ENCODE measurements around the gene FXYD2.

Gene FXYD2

GRCh38 chr11:117834838-117835443 lies 10.4 kb upstream of the FXYD2 start:
- no peak for FAIRE-seq

GRCh38 chr11:117834068-117834810 lies 9.7 kb upstream of the FXYD2 start:
- no peak for FAIRE-seq

DNA sequence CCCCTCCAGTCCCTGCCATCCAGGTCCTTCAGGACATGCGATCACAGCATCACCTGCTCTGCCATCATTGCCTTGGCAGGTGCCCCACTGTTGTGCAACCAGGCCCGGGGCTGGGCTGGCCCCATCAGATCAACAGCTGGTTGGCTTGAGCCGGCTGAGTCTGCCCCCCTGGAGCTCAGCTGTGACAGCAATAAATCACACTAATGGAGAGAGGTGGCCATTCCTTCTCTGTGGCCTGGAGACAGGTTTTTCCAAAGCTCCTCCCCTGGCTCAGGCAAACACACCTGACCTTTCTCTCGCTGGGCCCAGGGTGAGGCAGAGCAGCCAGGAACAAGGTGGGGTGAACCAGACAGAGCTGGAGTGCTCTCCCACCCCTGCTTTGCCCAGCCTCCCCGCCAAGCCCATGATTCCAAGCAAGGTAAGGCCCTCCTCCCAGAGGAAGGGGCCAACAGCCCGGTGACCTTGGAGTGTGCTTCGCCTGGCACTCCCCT lies 8.9 kb upstream of the FXYD2 start:
- no peak for FAIRE-seq

DNA sequence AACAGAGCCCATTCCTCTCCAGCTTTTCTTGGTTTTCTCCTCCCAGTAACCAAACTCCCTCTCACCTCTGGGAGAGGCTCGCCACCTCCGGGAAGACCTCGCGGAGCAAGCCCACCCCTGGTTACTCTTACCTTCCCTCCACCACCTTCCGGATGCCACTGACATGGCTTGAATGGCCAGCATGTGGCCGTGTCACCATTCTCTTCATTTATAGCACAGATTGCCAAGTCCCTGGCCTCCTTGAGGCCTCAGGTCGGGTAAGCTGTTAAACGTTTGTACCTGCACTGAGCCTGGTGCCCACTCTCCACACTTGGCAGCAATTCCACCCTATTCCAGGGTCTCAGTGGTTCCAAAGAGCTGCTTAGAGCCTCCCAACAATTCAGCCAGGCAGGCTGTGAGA lies 8.0 kb upstream of the FXYD2 start:
- no peak for FAIRE-seq

DNA sequence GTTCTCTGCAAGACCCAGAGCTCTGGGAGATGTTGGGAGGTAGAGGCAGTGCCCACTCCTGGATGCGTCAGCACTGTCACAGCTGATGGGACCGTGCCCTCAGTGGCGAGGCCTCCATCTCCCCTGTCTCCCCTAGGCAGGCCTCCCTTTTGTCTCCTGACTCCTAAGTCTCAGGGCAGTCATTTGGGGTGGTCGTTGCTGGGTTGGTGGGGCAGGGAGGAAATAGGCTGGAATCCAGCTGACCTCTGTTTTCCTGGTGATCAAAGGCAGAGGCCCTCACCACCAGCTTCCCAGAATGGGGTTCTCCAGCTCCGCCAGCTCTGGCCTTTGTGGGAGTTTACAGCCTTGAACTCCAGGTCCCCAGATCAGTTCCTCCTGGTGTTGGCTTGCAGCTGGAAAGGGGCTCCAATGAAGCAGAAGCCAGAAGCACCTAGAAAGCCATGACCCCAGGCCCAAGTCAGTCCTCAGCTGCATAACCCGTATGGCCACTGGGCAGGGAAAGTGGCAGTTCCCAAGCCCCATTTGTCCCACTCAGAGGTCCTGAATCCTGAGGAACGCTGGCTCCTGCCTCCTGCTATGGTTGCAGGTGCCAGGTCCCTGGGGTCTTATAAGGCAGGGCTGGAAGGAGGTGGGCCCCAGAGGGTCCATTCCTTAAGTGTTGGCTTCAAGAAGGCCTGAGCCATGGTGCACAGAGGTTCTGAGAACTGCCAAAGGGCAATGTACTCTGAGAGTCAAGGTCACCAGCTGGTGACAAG lies 7.3 kb upstream of the FXYD2 start:
- no peak for FAIRE-seq

- FAIRE-seq = no peak
These were observed 6.3 kb upstream of the FXYD2 start for GRCh38 chr11:117830674-117831351.

- no peak for FAIRE-seq
These were observed 5.5 kb upstream of the FXYD2 start for GRCh38 chr11:117830072-117830471.

- FAIRE-seq = no peak
These were observed 4.8 kb upstream of the FXYD2 start for GRCh38 chr11:117829369-117829725.

DNA sequence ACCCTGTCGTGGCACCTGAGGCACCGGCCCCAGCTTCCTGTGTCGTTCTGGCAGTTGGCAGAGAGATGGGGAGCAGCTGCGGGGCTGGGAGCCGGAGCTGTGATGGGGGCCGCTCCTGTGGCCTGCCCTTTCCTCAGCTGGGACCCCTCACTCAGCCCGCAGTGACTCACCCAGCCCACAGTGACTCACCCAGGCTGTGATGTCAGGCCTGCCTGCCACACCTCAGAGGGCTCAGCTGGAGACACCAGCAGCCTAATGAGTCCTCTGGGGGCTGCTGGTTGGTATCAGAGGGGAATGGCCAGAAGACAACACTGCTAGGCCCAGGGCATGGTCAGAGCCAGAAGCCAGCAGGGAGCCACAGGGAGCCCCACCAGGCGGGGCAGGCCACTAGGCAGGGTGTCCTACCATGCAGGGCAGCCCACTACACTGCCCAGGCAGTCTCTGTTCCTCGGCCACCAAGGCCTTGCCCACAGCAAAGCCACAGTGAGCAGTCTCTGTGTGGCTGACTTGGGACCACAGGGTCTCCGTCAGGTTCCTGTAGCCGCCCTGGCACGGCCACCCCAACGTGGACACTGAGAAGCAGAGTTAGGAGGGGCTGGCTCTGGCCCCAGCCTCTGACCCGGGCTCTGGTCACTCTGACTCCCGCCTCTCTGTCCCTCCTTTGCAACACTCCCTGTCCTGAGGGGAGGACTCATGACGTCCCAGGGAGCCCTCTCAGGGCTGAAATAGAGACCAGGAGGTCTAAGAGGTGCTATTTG lies 4.2 kb upstream of the FXYD2 start:
- FAIRE-seq = no peak

DNA sequence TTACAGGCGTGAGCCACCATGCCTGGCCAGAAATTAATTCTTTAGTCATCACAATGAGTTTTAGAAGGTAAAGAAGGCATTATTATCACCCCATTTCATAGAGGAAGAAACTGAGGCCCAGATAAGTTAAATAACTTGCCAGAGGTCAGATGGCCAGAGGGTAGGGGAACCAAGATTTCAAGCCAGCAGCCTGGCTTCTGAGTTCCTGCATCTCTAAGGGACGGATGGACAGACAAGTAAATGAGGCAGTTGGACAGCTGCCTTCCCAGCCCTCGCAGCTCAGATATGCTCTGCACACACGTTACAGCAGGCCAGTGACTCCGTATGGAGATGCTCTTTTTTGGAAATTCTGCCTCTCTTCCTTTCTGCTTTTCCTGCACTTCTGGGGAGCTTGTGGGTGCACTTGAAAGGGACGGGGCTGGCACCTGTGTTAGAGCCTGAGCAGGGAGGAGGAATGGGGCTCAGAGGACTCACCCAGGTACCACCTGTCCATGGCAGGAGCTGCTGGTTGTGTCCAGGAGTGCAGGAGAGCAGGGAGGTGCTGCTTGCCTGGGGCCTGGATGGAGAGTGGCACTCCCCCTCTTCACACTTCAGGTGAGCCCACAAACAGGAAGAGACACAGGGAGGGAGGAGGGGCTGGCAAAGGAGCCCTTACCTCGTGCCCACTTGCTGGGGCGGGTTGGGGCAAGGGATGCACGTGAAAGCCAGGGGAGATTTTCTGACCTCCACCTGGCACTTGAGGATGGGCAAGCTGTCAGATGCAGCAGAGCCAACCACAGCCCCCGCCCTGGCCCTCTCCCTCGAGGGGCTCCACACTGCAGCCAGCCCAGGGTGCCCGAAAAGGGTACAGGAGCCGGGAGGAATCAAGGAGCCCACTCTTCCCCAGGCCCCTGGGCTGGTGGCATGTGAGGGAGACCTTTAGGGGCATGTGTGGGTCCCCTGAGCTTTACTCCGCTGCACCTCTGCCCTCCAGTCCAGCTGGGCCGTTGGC lies 3.3 kb upstream of the FXYD2 start:
- no peak for FAIRE-seq

DNA sequence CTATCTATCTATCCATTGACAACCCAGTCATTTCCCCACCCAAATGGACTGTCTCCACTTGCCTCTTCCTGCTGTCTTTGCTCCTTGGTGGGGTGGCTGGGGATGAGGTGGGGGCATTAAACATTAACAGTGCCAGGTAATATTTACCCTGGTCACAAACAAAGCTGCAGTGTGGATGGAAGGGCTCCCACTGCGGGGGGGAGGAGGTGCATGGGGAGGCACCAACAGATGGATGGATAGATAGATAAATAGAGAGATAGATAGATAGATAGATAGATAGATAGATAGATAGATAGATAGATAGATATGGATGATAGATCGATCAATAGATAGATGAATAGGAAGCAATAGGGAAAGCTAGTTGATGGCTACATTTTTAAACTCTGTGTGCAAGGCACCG lies 2.3 kb upstream of the FXYD2 start:
- FAIRE-seq = no peak

GRCh38 chr11:117826190-117826570 lies 1.6 kb upstream of the FXYD2 start:
- no peak for FAIRE-seq

GRCh38 chr11:117825538-117826189 lies 1.1 kb upstream of the FXYD2 start:
- no peak for FAIRE-seq

DNA sequence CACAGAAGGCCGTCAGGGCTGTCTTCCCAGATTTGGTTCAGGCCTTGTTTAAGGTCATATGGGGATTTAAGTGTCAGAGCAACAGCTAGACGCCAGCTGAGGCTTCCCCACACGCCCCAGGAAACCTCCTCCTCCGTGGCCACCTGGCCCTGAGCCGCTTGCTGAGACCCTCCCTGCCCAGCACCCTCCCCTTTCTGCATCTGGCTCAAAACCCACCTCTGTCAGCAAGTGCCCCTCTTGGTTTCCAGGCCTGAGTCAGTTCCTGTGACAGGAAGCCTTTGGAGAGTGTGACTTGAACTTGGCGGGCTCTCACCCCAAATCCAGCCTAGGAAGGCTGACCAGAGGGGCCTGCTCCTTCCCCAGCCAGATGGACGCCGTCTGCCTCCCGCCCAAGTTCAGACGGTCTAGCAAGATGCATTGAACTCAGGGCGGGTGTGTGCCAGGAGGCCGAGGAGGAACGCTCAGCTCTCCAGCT lies 561 bp downstream of the FXYD2 start:
- FAIRE-seq = no peak

- FAIRE-seq = no peak
These were observed 1.1 kb downstream of the FXYD2 start for GRCh38 chr11:117823294-117823945.

- FAIRE-seq = no peak
These were observed 2.2 kb downstream of the FXYD2 start for GRCh38 chr11:117822074-117823033.

GRCh38 chr11:117821431-117821830 lies 3.1 kb downstream of the FXYD2 start:
- no peak for FAIRE-seq

DNA sequence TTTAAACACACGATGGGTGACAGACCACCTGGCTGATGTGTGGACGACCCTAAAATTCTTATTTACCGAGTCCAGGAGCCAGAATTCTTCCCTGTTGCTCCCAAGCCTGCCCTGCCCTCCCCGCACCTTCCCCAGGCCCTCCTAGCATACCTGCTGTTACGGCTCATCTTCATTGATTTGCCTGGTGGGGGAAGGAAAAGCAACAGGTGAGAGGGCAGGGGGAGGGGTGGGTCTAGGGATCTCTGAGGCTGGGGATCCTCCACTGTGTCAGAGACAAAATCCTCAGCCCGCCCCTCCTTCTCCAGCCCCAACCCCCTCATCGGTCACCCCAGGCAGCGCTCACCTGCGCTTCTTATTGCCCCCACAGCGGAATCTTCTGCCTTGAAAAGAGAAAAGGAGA lies 4.0 kb downstream of the FXYD2 start:
- no peak for FAIRE-seq

GRCh38 chr11:117820071-117820470 lies 4.5 kb downstream of the FXYD2 start:
- no peak for FAIRE-seq

All from A204.1 (cell line).